GM12892 (cell line): ENCODE measurements around the gene FKBP2.

Source experiments
- DNase-seq: peaks from one replicate; pipeline ENCODE4 v3.0.0; 2011; ENCODE audit not compliant: insufficient read length
- FAIRE-seq: peaks from 2 replicates; lab custom pipeline; 2011; peaks lifted over from hg19 to GRCh38; lab: Jason Lieb, UNC
- POLR2A ChIP-seq: IDR thresholded peaks from 2 replicates; pipeline ENCODE4 v1.6.1; 2011; ENCODE audit warnings: low read depth, low read length, control low read depth
- POLR2AphosphoS5 ChIP-seq: IDR thresholded peaks from 2 replicates; pipeline ENCODE4 v1.6.1; 2011; ENCODE audit warnings: low read depth, low read length, control low read depth
- TAF1 ChIP-seq: IDR thresholded peaks from 2 replicates; pipeline ENCODE4 v1.6.1; 2011; ENCODE audit warnings: low read depth, mild to moderate bottlenecking, control low read depth, low read length, borderline replicate concordance

FKBP2 gene

DNA sequence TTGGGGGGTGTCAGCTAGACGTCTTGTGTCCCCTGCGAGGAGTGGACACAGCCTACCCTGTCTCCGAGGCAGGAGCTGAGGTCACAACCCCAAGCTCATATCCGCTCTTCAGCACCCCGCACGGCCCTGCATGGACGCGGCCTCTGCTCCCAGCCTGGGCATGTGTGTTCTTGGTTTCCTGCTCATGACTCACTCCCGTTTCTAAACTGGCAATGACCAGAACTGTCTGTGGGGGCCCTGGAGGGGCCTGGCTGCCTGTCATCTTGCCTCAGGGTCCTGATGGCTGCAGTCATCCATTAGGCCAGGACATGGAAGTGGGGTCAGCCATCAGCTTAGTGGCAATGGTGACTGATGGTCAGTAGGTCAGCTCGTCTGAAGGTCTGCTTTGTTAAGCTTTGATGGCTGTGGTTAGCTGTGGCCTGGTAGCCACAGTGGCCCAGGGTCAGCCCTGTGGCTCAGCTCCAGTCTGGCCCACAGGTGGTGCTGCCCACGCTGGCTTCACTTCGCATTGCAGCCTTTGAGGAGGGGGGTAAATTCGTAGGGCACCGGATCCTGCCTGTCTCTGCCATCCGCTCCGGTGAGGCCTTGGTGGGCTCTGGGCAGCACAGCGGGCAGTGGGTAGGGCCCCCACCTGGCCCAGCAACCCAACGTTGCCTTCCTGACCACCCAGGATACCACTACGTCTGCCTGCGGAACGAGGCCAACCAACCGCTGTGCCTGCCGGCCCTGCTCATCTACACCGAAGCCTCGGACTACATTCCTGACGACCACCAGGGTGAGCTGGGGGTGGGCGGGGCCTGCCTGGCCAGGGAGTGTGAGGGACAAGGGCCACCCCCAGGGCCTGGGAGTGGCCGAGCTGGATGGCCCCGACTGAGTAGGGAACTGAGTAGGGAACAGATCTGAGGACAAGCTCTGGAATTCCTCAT lies 22.4 kb downstream of the FKBP2 start:
- TF ChIP-seq POLR2AphosphoS5 (no peak), TAF1 (no peak), POLR2A (no peak)
- DNase-seq (no peak), FAIRE-seq (no peak)

DNA sequence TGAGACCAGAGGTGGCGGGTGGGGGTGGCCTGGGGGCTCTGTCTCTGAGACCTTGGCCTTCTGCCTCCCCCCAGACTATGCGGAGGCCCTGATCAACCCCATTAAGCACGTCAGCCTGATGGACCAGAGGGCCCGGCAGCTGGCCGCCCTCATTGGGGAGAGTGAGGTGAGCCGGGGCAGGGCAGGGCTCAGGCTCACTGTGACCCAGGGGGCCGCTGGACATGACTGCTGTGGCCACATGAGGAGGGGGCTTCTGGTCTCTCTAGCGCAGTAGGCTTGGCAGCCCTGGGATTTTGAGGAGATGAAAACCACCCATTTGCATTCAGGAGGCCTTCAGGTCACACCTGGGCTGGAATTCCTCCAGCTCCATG lies 23.0 kb downstream of the FKBP2 start:
- TF ChIP-seq TAF1, result no peak
- FAIRE-seq (no peak), DNase-seq (no peak)

DNA sequence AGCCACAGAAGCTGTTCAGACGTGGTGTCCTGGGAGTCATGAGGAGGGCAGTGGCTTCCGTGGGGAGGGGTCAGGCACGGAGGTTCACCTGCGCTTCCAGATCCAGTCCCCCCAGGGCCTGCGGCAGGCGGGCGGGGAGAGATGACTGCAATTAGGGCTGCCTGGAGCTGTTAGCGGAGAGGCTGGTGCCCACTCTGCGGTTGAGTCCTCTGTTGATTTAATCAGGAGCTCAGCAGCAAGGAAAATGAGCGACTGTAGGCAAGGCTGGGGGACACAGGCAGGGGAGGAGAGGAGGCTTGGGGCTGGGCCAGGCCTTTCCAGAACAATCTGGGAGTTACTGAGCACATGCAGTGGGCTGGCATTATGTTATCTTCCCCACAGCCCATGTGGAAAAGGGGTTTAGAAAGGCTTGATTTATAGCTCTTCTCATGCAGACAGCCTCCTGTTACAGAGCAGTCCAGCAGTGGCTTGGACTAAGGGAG lies 23.5 kb downstream of the FKBP2 start:
- FAIRE-seq, result no peak
- no peak for DNase-seq
- TF ChIP-seq TAF1 (no peak), POLR2AphosphoS5 (no peak), POLR2A (no peak)

DNA sequence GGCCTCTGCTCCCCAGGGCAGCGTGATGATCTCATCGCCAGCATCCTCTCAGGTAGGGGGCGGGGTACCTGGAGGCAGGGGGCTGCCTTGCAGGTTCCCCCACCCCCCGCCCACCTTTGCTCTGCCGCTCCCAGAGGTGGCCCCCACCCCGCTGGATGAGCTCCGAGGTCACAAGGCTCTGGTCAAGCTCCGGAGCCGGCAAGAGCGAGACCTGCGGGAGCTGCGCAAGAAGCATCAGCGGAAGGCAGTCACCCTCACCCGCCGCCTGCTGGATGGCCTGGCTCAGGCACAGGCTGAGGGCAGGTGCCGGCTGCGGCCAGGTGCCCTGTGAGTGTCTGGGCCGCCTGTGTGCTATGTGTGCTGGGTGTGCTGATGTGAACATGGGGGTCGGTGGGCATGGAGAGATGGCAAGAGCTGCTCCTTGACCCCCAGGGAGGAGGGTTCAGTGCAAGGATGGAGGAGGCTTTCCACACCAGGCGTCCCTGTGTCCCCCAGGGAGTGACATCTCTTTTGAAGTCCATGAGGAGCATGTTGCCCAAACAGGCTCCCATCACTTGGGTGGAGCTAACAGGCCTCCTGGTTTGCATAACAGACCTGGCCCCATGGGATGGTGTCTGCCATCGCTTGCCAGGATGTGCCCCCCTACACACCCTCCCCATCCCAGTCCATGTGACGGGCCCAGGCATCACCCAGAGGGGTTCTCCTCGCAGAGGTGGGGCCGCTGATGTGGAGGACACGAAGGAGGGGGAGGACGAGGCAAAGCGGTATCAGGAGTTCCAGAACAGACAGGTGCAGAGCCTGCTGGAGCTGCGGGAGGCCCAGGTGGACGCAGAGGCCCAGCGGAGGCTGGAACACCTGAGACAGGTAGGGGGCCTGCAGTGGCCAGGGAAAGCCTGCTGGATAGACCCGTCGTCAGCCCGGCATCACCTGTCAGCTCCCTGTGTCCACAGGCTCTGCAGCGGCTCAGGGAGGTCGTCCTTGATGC lies 24.6 kb downstream of the FKBP2 start:
- FAIRE-seq (no peak), DNase-seq (no peak)
- TF ChIP-seq TAF1, result no peak
- no peak for TF ChIP-seq POLR2A
- no peak for TF ChIP-seq POLR2AphosphoS5

DNA sequence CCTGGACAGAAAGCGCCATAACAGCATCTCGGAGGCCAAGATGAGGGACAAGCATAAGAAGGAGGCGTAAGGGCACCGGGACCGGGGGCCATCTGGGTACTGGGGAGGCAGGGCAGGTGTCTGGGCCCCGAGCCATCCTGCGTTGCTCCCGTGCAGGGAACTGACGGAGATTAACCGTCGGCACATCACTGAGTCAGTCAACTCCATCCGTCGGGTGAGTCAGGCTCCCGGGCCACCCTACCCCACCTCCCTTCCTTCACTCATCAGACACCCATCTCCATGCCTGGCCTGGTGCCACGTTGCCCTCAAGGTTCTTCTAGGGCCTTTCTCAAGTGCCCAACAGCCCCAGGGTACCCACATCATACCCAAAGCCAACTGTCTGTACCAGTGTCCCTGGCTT lies 25.4 kb downstream of the FKBP2 start:
- DNase-seq, result no peak
- no peak for FAIRE-seq
- TF ChIP-seq POLR2AphosphoS5 (no peak), POLR2A (no peak), TAF1 (no peak)

DNA sequence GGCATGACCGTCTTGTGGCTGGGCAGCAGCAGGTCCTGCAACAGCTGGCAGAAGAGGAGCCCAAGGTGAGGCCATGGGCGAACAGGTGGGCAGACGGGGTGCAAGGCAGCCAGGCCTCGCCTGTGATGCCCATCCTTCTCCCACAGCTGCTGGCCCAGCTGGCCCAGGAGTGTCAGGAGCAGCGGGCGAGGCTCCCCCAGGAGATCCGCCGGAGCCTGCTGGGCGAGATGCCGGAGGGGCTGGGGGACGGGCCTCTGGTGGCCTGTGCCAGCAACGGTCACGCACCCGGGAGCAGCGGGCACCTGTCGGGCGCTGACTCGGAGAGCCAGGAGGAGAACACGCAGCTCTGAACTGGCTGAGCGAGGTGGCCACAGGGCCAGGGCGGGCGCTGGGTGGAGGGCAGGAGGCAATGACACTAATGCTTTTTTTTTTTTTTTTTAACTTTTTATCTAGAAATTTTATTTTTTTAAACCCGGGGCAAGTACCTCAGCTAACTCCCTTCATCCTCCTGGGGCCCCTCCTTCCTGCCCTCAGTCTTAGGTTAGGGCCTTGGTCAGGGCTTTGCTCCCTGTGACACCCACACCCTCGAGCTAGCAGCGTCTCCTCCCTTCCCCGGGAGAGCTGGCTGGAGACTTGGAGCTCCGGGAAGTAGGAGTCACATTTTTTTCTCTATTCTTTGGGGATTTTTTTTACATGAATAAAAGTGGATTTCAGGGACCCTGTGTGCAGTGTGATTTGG lies 26.5 kb downstream of the FKBP2 start:
- TF ChIP-seq TAF1 (no peak), POLR2AphosphoS5 (no peak), POLR2A (no peak)
- no peak for DNase-seq
- no peak for FAIRE-seq

DNA sequence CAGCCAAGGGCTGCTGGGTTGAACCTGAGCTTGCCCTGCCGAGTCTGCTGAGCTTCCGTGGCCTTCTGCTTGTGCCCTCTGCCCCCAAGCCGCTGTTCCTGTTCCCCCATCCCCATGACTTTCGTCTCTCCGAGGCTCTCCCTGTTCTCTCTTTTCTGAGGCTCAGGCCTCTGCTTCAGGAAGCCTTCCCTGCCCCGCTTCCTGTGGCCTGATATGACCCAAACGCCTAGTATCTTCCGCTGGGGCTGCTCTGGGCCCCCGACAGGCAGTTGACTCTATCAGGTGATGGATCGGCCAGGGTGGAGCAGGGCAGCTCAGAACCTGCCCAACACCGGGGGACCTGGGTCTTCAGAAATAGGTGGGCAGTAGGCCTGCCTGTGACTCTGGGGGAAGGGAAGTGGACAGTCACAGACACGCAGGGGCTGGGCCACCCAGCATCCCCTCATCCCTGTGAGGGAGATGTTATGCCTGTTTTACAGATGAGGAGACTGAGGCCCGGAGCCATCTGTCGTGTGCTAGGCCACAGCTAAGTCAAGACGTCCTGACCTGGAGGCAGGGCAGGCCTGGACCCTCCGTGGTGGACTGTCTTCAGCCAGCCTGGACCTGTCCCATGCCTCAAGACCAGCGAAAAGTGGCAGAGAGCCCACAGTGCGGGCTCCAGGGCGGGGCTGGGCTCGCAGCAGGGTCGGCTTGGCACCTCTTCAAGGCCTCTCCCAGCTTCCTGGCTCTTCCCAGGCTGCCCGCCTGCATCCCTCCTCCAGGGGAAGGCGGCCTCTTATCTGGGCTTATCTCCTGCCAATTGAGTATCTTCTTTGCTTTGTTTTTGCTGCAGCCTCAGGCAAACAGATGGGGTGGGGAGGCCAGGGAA lies 27.4 kb downstream of the FKBP2 start:
- DNase-seq (no peak), FAIRE-seq (no peak)
- TF ChIP-seq POLR2AphosphoS5, result no peak
- no peak; the same call in 1 of the 2 replicates for TF ChIP-seq POLR2A
- no peak for TF ChIP-seq TAF1

DNA sequence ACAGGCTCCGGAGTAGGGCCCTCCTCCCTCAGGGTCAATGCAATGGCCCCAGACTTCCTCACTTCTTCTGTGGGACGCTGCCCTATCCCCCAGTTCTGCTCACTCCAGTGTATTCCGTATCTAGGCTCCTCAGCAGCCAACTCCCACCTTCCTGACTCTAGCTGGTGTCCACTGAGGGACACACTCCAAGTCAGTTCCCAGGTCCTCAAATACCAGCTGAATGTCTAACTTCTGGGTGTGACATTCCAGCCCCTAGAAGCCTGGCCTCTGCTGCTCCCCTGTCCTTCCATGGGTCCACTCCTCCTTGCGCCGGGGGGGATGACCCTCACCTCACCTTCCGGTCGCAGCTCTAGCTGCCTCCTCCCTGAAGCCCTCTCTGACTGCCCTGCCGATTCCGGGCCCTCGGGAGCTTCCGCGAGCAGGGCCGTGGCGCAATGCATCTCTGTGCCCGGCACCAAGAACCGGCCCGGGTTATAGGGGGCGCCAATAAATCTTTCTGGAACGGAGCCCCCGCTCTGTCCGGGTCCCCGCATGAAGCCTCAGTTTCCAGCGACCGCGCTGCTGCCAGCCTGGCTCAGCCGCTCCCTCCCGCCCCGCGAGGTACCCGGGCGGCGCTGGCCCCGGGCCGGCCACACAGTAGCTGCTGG lies 28.1 kb downstream of the FKBP2 start:
- DNase-seq (no peak), FAIRE-seq (no peak)
- TF ChIP-seq POLR2AphosphoS5 (peak; percentile 34; the same call in 1 of the 2 replicates), TAF1 (no peak)

DNA sequence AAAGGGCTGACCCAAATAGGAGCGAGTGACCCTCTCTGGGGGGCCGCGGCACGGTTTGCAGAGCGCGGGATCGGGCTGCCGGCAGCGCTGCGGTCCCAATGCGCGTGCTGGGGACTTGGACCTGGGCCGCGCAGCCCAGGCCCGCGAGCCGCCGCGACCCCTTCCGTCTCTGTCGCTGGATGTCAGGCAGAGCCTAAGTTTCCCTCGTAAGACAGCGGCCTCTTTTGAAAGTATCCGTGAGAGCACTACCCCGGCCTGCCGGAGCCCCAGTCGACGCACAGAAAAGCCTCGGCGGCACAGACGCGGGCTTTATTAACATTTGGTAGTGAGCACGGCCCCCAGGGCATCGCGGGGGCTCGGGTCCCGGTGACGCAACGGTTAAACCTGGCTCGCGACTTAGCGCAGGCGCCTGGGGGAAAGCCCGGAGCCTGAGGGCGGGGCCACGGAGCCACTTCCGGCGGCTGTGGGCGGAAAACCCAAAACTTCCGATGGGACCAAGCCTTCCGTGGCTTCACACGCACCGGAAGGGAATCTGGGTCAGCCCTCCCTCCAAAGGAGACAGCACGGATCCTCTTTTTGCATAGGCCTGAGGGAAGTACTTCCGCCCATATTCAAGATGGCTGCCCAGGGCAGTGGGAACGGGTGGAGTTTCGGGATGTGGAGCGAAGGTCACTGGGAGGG lies 28.8 kb downstream of the FKBP2 start:
- FAIRE-seq (peak; percentile 97), DNase-seq (peak; percentile 84)
- peak; percentile 57 for TF ChIP-seq POLR2A
- TF ChIP-seq POLR2AphosphoS5, result peak; percentile 27
- TF ChIP-seq TAF1, result peak; percentile 12; the same call in 1 of the 2 replicates
